NCI-H1417 treated with DMSO at 0.1 percent for 48 hours (cell line): ENCODE results near the gene C22orf39.
"Not testable (repeated sequence)": the region's sequence is repeated elsewhere in the genome, so short reads cannot be mapped to it uniquely, and the experiment has no call there.

ENCODE experiments used
- DNase-seq: peaks from one replicate; lab custom pipeline; 2025; lab: John Stamatoyannopoulos, UW

The C22orf39 gene

GRCh38 chr22:19453718-19454117 is 6.2 kb upstream of the C22orf39 start:
- DNase-seq, result no peak

- no peak for DNase-seq
These were observed 4.1 kb upstream of the C22orf39 start for GRCh38 chr22:19451570-19451969.

GRCh38 chr22:19450363-19451175 is 3.1 kb upstream of the C22orf39 start:
- DNase-seq, result no peak

- DNase-seq, result no peak
These were observed 1.9 kb upstream of the C22orf39 start for GRCh38 chr22:19449422-19449767.

GRCh38 chr22:19448739-19449421 is 1.4 kb upstream of the C22orf39 start:
- DNase-seq, result no peak

GRCh38 chr22:19448076-19448607 is 631 bp upstream of the C22orf39 start:
- DNase-seq, result no peak

- DNase-seq, result no peak
These were observed 745 bp downstream of the C22orf39 start for GRCh38 chr22:19446603-19447329.

- not testable (repeated sequence) for DNase-seq
These were observed 2.1 kb downstream of the C22orf39 start for GRCh38 chr22:19445279-19445982.

GRCh38 chr22:19443544-19444211 is 3.8 kb downstream of the C22orf39 start:
- no peak for DNase-seq

GRCh38 chr22:19442166-19442565 is 5.3 kb downstream of the C22orf39 start:
- no peak for DNase-seq

- no peak for DNase-seq
These were observed 6.9 kb downstream of the C22orf39 start for GRCh38 chr22:19440411-19441195.

- no peak for DNase-seq
These were observed 9.2 kb downstream of the C22orf39 start for GRCh38 chr22:19438298-19438697.

- not testable (repeated sequence) for DNase-seq
These were observed 10.9 kb downstream of the C22orf39 start for GRCh38 chr22:19436444-19437161.

GRCh38 chr22:19434829-19435580 is 12.5 kb downstream of the C22orf39 start:
- DNase-seq, result no peak

- no peak for DNase-seq
These were observed 13.1 kb downstream of the C22orf39 start for GRCh38 chr22:19434401-19434800.

GRCh38 chr22:19432133-19432851 is 15.2 kb downstream of the C22orf39 start, which contains the start of gene MRPL40:
TSS of gene MRPL40 (plus strand) at chr22:19432545. CDS start at chr22:19432555, 10 bp downstream.
- peak; percentile 22 for DNase-seq

- peak; percentile 17 for DNase-seq
These were observed 15.8 kb downstream of the C22orf39 start, which contains the start of gene HIRA for GRCh38 chr22:19431649-19432132. TSS of gene HIRA (minus strand) at chr22:19431733. CDS start at chr22:19431476, 257 bp downstream.
